Measurements from ENCODE around the gene RSBN1L.
"Not testable (repeated sequence)": the region's sequence is repeated elsewhere in the genome, so short reads cannot be mapped to it uniquely, and the experiment has no call there.

The RSBN1L gene

GRCh38 chr7:77782383-77782782, 86.1 kb downstream of the RSBN1L start:
- no peak for ATAC-seq
- TF ChIP-seq ARNTL (CRISPR knock-in tag; IDR thresholded peaks at IDR 0.05; ENCODE audit: borderline replicate concordance, low read depth) (no peak), CSDC2 (CRISPR knock-in tag; IDR thresholded peaks at IDR 0.05) (no peak), SNAI2 (CRISPR knock-in tag; IDR thresholded peaks at IDR 0.05) (no peak), ZNF70 (CRISPR knock-in tag; IDR thresholded peaks at IDR 0.05) (no peak), ISL1 (CRISPR knock-in tag; IDR thresholded peaks at IDR 0.05) (no peak), BACH2 (CRISPR knock-in tag; IDR thresholded peaks at IDR 0.05; ENCODE audit: borderline replicate concordance) (no peak), ZFP3 (CRISPR knock-in tag; IDR thresholded peaks at IDR 0.05) (no peak), RARB (CRISPR knock-in tag; IDR thresholded peaks at IDR 0.05) (no peak), ZNF565 (CRISPR knock-in tag; conservative IDR thresholded peaks at IDR 0.05; ENCODE audit: low read depth) (no peak), GLIS3 (CRISPR knock-in tag; IDR thresholded peaks at IDR 0.05) (no peak), PPARA (CRISPR knock-in tag; IDR thresholded peaks at IDR 0.05; ENCODE audit: borderline replicate concordance) (no peak), TSHZ2 (CRISPR knock-in tag; IDR thresholded peaks at IDR 0.05) (no peak), ZNF8 (CRISPR knock-in tag; IDR thresholded peaks at IDR 0.05) (no peak), OSR1 (CRISPR knock-in tag; IDR thresholded peaks at IDR 0.05) (no peak), TOX (CRISPR knock-in tag; IDR thresholded peaks at IDR 0.05; ENCODE audit: borderline replicate concordance) (no peak), CREB5 (CRISPR knock-in tag; IDR thresholded peaks at IDR 0.05; ENCODE audit: low read depth) (no peak)

GRCh38 chr7:77783111-77783510, 86.9 kb downstream of the RSBN1L start:
- TF ChIP-seq BACH2 (CRISPR knock-in tag; IDR thresholded peaks at IDR 0.05; ENCODE audit: borderline replicate concordance): no peak
- TF ChIP-seq ZFP3 (CRISPR knock-in tag; IDR thresholded peaks at IDR 0.05): no peak
- no peak for TF ChIP-seq SNAI2 (CRISPR knock-in tag; IDR thresholded peaks at IDR 0.05)
- TF ChIP-seq ISL1 (CRISPR knock-in tag; IDR thresholded peaks at IDR 0.05): no peak
- no peak for TF ChIP-seq POU6F1 (CRISPR knock-in tag; IDR thresholded peaks at IDR 0.05; ENCODE audit: borderline replicate concordance, low read depth)
- TF ChIP-seq ZC3H10 (CRISPR knock-in tag; IDR thresholded peaks at IDR 0.05): no peak
- no peak for TF ChIP-seq ZNF565 (CRISPR knock-in tag; conservative IDR thresholded peaks at IDR 0.05; ENCODE audit: low read depth)
- TF ChIP-seq CREB5 (CRISPR knock-in tag; IDR thresholded peaks at IDR 0.05; ENCODE audit: low read depth): no peak
- no peak for TF ChIP-seq ARNTL (CRISPR knock-in tag; IDR thresholded peaks at IDR 0.05; ENCODE audit: borderline replicate concordance, low read depth)
- ATAC-seq: no peak

- ATAC-seq: no peak
- TF ChIP-seq PATZ1 (CRISPR knock-in tag; IDR thresholded peaks at IDR 0.05; ENCODE audit: borderline replicate concordance): no peak
- TF ChIP-seq ZFP3 (CRISPR knock-in tag; IDR thresholded peaks at IDR 0.05): no peak
- no peak for TF ChIP-seq ZNF8 (CRISPR knock-in tag; IDR thresholded peaks at IDR 0.05)
These were observed 87.3 kb downstream of the RSBN1L start for GRCh38 chr7:77783545-77783944.

GRCh38 chr7:77784426-77784825, 88.2 kb downstream of the RSBN1L start:
- not testable (repeated sequence) for ATAC-seq

All from SK-N-SH treated with all-trans-retinoic acid at 6 μM for 48 hours (cell line).